Stimulated activated CD8-positive, alpha-beta memory T cell treated with anti-CD3 and anti-CD28 coated beads, Interleukin-4, amount 100 ng/mL, for 4 hours (primary cell): ENCODE results near the gene UAP1.

Source experiments
- DNase-seq, 2 donors: peaks; one replicate each; pipeline ENCODE4 v3.0.0-alpha.2; 2020; ENCODE audit warnings: low read depth in 2 of 2, low spot score in 1 of 2

Gene UAP1

DNA sequence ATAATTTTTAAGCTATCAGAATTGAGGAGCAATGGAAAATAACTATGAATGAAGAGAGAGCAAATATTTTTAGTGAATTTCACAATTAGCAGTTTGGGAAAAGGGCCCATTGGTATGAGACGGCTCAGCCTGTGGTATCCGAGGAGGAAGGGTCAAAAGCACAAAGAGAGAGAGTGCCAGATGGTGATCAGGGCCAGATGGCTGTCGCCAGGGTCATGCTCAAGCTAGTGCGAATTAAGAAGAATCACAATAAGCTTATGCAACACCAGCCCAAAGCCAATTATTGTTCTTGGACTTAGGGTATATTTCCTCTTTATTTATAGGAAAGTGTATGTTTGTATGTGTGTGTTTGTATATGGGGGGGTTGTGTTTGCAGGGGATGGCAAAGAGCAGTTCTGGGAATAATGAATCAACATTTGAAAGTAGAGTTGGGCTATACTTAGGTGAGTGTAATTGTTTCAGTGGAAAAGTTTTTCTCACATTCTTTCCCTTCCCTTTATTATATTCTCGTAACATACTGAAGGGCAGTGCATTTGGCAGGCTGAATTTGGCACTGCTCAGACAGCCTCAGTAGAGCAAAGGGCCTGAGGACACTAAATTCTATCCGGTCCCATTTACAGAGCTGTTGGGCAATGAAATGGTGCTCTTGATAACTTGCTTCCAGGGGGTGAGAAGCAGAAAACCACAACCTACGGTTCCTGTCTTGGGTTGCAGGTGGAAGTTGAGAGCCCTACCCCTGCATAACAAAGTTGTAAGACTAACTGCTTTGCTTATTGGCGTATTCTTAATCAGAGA is 51.3 kb downstream of the UAP1 start:
- no peak for DNase-seq

DNA sequence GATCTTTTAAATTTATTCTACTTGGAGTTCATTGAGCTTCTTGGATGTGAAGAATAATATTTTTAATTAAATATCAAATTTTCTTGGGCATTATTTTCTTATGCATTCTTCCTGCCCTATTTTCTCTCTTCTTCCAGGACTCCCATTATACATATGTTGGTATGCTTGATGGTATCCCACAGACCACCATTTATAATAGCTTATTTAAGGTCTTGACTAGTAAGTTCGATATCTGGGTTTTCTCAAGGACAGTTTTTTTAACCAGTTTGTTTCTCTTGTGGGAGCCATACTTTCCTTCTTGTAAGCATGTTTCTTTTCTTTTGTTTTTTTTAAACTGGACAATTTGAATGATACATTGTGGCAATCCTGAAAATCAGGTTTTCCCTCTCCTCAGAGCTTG is 55.3 kb downstream of the UAP1 start:
- no peak for DNase-seq

DNA sequence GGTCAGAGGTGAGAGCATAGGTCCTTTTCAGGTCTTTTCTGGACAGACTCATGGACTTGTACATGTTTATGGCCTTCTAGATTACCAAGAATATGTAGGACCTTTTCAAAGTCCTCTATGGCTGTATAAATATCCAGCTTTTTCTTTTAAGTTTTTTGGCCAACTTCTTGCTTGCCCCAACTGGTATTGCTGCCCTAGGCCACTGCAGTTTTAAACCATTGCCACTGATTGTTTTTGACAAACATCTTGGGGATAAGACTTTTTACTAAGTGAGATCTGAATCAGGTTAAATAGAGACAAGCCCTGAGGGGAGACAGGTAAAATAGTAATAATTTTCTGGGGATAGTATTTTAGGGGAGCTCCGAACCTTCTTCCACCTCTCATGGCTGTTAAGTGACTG is 56.0 kb downstream of the UAP1 start:
- DNase-seq = no peak

DNA sequence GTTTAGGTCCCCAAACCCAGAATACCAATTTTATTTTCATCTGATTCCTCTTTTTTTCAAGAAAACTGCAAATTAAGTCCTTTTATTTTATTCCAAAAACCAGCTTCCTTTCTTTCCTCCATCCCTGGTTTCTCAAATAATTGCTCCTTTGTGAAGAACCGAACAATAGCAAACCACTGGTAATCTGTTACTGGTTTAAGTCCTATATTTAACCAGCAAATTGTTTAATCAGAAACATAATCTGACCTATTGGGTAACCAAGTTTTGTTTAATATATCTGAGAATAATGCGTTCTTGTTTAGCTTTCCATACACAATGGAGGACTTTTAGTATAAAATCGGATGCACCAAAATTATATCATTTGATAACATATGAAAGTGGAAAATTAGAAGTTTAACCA is 57.6 kb downstream of the UAP1 start:
- no peak for DNase-seq

DNA sequence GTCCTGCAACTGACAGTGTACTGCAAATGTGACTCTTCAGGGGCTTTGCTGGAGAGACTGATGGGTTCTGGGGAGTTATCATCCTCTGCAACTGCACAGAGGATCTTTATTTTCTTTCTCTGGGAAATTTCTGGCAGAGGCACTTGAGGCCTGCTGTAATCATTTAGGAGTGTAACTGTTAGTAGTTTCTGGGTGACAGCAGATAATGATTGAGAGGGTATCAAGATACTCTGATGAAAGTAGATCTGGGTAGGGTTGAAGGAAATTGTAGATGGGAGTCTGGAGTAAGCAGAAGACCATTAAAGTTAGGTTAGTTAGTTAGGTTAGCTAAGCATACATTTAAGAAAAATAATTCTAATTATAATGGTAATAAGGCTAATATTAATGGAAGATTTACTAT is 59.7 kb downstream of the UAP1 start:
- no peak for DNase-seq

DNA sequence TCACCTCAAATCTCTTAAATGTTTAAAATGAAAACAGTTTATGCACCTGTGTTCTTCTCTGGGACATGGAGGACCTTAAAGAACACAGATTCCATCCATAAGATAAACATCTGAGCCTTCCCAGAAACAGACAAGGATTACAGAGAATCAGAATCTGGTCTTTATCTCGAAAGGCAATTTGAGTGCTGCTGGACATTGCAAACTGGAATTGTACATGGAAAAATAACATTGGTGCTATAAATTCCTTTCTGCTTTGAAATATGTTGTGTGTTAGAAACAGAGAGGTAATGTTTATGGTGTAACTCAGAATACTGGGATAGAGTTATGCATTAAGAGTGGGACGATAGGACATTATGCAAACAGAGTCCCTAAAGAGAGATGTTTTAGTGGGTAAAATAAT is 64.2 kb downstream of the UAP1 start:
- DNase-seq = no peak

DNA sequence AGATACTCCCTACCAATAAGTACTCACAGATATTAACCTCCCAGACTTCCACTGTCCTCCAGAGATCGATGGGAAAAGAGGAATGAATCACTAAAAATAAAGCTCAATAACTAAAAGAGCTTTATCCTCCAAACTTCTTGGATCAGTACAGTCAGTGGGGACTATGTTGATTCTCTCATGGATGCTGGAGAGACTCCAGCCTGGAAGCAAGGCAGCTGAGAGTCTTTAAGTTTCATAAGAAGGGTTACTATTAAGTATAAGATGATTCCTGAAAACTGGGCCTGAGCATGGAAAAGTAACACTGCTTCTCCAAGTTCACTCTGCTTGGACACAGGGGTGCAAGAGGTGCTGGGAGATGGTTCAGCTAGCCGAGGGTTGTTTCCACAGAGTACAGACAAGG is 64.6 kb downstream of the UAP1 start:
- no peak for DNase-seq

DNA sequence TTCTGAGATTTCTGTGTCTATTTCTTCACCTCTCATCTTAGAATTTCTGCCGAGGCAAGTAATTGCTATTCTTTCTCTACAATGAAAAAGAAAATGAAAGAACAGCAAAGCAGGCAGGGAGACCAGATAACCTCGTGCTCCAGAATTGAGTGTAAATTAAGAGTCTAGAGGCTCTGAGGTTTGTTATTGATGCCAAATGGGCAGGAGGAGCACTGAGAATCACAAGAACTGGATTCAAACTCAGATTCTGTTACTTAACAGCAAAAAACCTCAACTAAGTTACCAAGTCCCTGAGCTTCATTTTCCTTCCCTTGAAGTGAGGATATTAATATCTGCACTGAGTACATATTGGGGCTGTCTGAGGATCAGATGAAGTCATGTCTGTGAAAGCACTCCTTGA is 65.2 kb downstream of the UAP1 start:
- no peak for DNase-seq

DNA sequence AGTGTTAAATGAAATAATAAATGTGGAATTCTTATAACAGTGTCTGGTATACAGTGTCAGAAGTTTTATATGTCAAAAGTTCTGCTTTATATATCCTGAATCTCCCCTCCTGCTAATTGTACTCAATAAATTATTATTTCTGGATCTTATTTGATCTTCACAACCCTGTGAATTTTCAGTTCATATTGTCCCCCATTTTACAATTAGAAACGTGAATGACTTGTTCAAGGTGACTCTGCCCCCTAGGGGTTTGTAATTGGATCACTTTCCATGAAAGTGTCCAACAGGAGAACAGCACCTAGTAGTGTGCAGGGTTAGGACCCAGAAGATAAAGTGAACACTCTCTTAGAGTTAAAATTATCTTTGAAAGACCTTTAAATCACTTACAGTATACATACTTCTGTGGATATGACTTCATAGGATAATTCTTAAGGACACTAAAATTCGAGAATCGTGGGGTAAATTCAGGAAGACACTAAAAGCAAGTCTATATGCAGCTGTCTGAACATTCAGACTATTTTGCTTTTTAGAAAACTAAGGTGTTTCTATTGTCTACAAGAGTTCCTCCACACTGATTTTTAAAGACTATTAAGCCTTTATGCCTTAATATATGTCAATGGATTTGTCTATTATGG is 66.3 kb downstream of the UAP1 start:
- no peak for DNase-seq

DNA sequence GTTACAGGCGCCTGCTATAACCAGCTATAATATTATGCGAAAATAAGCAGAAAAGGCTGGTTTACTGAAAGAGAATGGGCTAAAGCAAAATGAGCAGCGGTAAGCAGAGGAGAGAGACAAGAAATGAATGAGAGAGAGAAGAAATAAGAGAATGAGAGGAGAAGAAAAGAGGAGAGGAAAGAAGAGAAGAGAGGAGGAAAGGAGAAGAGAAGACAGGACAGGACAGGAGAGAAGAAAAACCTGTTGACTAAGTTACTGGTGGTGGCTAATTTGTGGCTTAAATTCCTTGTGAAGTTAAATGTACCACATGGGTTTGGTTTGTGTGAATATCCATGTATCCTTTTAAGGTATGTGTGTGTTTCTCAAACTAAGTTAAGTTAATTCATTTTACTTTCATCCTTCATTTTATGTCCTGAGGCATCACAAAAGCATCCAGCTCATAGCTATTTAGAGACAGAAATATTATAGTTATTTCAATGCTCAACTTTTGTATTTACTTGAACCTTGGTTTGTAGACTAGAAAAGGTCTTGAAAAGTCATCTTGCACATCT is 67.6 kb downstream of the UAP1 start:
- DNase-seq = no peak

DNA sequence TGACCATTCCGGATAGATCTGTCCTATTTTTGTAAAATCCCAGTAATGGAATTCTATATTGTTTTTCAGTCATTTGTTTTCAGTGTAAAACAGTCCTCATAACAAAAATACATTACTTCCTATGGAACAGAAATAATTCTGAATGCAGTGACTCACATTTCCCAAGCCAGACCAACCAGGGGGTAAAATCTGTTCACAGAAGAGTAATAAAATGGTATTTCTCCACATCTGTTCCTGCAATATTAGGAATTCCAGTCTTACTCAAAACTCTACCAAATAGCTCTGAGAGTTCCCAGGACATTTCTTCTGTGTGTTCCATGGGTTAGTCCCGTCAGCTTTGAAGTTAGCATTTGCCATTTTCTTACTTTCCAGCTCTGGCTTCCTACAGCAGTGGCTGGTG is 68.1 kb downstream of the UAP1 start:
- DNase-seq = no peak

DNA sequence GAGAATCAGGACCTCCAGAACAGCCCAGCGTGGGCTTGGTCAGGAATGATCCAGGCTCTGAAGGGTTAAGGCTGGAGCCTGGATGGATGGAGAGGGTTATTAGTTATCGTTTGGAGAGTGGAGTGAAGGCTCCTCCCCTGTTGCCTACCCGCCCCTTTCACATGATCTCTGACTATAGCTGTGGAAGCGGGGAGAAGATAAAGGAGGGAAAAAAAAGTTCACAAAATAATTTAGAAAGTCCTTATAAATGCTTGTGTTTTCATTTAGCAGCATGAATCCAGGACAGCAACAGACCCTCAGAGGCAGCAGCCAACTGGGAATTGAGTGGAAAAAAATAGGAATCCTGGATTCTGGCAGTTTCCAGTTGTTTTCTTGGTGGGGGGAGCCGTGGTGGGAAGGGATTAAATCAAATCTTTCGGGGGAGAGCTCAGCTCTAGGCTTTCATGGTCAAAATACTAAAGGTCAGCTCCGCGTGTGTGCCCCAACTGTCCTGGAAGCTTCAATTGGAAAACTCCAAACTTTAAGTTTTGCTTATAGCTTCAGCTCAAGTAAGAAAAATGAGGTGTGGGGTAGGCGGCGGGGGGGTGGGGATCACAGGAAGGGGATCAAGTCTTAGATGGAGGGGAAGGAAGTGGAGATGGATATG is 70.1 kb downstream of the UAP1 start:
- DNase-seq = no peak

DNA sequence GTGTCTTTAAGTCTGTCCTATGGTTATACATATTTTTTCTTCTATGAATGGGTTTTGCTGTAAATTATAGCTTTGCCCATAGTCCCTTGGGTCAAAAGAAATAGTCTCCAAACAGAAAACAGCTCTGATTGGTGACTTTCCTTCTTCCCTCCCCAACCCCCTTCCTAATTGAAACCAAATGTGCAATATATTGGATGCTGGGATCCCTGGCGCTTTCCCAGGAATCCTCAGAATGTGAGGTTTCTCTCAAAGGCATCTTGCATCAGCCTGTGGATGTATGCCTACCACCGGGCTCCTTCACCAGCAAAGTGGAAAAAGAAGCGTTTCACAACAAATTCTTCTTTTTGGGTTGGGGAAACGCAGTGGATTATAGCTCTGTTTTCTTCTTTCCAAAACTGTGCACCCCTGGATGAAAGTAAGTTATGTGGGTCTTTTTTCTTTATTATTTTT is 70.7 kb downstream of the UAP1 start, which contains the start of gene DDR2:
DDR2 (plus strand) TSS at position 248 of the 450 bp plus-strand sequence. CDS start 86,600 bp downstream, outside the sequence.
- no peak for DNase-seq

DNA sequence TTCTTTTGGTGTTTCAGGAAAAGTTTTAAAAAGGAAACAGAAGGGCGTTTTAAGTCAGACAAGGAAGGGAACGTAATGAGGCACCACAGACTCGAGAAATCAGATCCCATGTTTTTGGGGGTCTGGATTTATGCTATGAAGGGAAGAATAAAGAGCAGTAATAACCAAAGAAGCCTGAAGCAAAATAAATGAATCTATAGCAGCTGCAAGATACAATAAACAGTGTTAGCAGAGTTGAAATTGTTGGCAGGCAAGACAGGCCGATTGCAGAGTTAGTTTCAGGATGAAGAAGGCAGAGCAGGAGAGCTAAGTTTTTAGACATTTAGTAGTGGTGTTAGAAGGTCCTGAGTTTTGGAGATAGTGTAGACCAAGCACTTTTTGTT is 71.2 kb downstream of the UAP1 start:
- no peak for DNase-seq

DNA sequence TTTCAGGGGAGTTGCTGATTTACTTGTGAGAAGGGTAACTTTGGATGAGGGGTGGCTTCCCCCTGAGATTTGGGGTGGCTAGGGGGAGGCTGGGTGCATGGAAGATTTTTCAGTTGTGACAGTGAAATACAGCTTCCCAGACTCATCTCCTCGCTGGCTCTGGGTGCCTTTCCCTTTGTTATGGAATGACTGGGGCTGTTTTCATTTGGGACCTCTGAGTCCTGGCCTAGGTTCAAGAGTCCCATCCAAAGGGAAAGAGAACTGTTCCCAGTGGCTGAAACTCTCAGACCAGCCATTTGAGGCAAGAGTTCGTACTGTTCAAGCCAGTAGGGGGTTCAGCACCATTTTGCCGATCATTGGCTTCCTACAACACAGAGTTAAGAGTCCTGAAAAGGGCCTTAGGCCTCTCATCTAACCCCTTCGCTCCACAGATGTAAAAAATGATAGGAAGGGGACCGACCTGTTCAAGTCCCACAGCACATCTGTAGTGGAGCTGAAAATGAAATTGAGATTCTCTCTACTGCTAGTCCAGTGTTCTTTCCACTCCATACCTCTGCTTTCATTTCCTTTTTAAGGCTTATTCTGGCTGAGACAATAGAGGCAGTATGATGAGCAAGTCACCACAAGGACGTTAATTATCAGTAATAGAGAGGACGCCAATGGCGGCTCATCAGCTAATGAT is 71.7 kb downstream of the UAP1 start:
- no peak for DNase-seq

DNA sequence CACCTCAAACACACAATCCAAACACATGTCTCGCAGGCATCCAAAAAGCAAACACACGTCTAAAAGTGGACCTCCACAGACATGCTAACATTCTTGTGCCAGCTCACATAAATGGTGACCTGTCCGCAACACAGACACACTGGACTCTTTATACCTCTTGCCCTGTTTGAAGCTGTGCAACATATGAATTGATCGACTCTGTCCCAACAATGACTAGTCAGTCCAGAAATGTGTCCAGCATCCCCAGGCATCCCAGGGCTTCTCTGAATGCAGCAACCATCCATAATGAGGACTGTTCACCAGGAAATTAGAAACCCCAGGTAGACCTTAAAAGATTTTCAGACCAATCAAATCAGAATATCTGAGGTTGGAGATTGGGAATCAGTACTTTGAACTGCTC is 73.9 kb downstream of the UAP1 start:
- DNase-seq = no peak

DNA sequence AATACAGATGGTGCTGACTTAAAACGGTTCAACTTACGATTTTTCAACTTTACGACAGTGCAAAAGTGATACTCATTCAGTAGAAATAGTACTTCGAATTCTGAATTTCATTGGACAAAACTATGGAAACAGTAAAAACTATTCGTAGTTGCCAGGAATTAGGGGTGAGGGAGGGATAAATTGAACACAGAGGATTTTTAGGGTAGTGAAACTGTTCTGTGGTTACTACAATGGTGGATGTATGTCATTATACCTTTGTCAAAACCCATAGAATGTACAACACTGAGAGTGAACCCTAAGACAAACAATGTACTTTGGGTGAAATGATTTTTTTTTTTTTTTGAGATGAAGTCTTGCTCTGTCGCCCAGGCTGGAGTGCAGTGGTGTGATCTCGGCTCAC is 78.2 kb downstream of the UAP1 start:
- DNase-seq = no peak

DNA sequence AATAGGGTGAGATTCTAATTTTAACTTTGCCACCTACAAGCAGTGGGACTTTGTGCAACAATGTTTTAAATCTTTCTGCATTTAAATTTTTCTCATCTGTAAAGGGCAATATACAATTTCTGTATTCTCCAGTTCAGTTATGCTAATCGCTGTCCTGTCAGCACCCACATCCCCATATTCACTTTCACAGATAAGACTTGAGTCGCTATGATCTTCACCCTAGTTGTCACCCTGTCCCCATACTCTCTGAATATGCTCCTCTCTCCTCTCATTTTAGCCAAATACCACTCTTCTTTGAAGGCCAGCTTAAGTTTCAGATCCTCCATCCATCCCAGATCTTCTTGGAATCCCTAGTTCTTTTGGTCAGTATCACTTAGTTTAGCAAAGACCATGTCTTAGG is 79.6 kb downstream of the UAP1 start:
- no peak for DNase-seq

DNA sequence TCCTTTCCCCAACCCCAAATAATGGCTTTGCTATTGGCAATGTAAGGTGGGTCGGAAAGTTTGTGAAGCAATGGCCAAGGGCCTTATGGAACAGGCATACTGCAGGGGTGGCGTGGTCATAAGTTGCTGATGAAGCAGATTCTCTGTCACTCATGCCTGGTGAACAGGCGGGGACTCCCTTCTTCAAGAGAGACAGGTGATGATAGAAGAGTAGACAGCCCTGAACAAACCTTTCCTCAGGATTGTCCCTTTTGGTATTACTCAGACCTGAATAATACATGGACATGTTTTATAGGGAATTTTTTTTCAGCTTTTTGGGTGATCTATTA is 83.4 kb downstream of the UAP1 start:
- DNase-seq = no peak

DNA sequence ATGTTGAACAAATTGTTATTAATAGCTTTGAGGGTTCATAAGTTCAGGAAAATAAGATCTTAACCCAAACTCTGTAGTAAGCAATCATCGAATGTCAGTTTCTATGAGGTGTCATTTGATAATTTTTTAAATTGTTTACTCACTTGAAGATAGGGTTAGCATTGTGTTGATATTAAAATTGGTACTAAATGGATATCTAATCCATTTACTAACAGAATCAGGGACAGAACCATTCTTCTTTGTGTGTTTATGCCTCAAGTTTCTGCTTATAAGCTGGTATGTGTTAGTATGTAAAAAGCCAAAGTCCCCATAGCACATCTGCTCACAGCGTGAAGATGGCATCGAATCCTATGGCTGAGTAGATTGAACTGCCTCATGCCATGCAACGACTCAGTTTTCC is 84.1 kb downstream of the UAP1 start:
- DNase-seq = no peak

DNA sequence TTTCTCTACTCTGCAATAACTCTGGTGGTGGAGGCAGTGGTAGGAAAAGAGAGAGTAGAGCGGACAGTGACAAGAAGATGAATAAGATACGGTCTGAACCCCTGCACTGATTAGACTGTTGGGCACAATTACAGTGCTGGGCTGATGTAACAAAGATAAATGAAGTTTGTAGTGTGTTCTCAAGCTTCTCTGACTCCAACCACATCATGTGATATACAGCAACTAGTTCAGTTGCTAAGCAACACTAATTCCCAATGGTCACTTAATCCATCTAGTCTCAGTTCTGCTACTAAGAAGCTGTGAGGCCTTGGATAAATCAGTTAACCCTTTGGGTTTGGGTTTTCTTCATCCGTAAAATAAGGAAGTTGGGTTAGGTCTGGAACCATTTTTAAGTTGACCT is 88.1 kb downstream of the UAP1 start:
- no peak for DNase-seq
